GM19372 (cell line): ENCODE data around the gene PIP4K2A.
"Not testable (repeated sequence)": the region's sequence is repeated elsewhere in the genome, so short reads cannot be mapped to it uniquely, and the experiment has no call there.

Experiments
- ATAC-seq: cut with Tn5 transposase; IDR thresholded peaks from one replicate; pipeline ENCODE4 v1.9.1; 2021; ENCODE audit warnings: mild to moderate bottlenecking, low read depth, moderate library complexity; ENCODE audit not compliant: unreplicated experiment

Gene PIP4K2A

GRCh38 chr10:22536620-22537019, 177.8 kb downstream of the PIP4K2A start:
- no peak for ATAC-seq

- no peak for ATAC-seq
These were observed 179.4 kb downstream of the PIP4K2A start for GRCh38 chr10:22534849-22535604.

DNA sequence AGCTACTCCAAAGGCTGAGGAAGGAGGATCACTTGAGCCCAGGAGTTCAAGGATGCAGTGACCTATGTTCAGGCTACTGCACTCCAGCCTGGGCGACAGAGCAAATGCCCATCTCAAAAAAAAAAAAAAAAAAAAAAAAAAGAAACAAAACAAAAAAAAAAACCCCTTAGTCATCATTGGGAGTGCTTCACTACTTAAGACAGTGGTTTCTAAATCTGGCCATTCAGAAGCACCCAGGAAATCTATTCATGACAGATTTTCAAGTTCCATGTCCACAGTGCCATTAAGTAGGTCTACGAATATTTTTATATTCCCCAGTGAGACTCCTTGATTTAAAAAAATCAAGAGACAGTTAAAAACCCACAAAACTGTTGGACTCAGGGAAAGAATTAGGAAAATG, 182.9 kb downstream of the PIP4K2A start:
- no peak for ATAC-seq

GRCh38 chr10:22531008-22531407, 183.4 kb downstream of the PIP4K2A start:
- no peak for ATAC-seq

DNA sequence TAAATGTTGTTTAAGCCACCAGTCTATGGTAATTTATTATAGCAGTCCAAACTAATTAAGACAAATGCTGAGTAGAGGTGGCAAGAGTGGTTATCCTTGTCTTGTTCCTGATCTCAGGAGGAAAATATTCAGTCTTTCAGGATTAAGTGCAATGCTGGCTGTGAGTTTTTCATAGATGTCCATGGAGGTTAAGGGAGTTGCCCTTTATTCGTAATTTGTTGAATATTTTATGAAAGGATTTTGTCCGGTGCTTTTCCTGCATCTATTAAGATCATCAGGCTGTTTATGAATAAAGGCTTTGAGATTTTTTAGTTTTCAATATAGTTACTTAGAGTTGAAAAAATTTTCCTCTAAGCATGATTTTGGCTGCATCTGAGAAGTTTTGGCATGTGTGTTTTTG, 186.9 kb downstream of the PIP4K2A start:
- ATAC-seq, result no peak

DNA sequence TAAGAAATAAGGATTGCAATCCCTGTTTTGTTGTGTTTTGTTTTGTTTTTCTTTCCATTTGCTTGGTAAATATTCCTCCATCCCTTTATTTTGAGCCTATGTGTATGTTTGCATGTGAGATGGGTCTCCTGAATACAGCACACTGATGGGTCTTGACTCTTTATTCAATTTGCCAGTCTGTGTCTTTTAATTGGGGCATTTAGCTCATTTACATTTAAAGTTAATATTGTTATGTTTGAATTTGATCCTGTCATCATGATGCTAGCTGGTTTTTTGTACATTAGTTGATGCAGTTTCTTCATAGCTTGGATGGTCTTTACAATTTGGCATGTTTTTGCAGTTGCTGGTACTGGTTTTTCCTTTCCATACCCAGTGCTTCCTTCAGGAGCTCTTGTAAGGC, 190.0 kb downstream of the PIP4K2A start:
- ATAC-seq, result not testable (repeated sequence)

DNA sequence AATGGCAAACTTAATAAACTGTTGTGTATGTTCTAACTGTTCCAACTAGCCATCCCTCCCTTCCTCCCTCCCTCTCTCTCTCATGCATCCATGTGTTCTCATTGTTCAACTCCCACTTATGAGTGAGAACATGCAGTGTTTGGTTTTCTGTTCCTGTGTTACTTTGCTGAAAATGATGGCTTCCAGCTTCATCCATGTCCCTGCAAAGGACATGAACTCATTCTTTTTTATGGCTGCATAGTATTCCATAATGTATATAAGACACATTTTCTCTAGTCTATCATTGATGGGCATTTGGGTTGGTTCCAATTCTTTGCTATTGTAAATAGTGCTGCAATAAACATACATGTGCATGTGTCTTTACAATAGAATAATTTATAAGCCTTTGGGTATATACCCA, 193.7 kb downstream of the PIP4K2A start:
- ATAC-seq, result not testable (repeated sequence)

DNA sequence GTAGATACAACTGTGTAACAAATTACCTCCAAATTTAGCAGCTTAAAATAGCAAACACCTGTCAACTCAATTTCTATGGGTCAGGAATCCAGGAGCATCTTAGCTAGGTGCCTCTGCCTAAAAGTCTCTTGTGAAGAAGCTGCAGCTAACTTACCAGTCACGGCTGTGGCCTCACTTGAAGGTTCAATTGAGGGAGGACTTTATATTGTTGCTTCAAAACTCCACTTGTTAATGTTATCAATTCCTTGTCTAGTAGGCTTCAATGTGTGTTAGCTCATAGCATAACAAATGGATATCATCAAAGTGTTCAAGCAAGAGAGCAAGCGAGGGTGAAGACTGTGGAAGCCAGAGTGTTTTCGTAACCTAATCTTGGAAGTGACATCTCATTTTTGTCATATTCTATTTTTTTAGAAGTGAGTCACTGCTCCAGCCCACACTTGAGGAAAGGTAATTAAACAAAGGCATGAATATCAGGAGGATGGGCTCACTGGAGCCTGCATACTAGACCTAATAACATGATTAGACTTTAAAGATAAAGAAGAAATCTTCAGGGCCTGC, 196.1 kb downstream of the PIP4K2A start:
- no peak for ATAC-seq

DNA sequence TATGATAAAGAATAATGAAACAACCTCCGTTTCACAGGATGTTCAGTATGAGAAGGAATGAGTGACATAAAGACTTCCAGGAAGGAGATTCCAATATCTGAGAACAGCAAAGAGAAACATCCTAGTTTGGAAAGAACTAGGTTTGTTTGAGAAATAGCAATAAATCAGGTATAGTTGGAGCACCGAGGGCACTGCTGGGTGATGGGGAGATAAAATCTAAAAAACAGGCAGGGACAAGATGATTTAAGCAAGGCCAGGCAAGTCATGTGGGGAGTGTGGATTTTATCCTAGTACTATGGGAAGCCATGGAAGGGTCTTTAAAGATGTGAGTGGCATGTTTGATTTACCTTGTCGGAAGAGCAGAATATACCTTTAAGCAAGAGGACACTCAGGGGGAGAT, 199.4 kb downstream of the PIP4K2A start:
- no peak for ATAC-seq

GRCh38 chr10:22514414-22514758, 200.0 kb downstream of the PIP4K2A start:
- ATAC-seq, result not testable (repeated sequence)

GRCh38 chr10:22513483-22514413, 200.6 kb downstream of the PIP4K2A start:
- ATAC-seq, result not testable (repeated sequence)

DNA sequence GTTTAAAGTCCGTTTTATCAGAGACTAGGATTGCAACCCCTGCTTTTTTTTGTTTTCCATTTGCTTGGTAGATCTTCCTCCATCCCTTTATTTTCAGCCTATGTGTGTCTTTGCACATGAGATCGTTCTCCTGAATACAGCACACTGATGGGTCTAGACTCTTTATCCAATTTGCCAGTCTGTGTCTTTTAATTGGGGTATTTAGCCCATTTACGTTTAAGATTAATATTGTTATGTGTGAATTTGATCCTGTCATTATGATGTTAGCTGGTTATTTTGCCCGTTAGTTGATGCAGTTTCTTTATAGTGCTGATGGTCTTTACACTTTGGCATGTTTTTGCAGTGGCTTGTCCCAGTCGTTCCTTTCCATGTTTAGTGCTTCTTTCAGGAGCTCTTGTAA, 202.4 kb downstream of the PIP4K2A start:
- not testable (repeated sequence) for ATAC-seq

GRCh38 chr10:22508214-22508613, 206.2 kb downstream of the PIP4K2A start:
- ATAC-seq, result not testable (repeated sequence)

- no peak for ATAC-seq
These were observed 208.3 kb downstream of the PIP4K2A start for GRCh38 chr10:22505911-22506685.

GRCh38 chr10:22504766-22505165, 209.6 kb downstream of the PIP4K2A start:
- no peak for ATAC-seq

- no peak for ATAC-seq
These were observed 210.9 kb downstream of the PIP4K2A start for GRCh38 chr10:22503315-22504088.

DNA sequence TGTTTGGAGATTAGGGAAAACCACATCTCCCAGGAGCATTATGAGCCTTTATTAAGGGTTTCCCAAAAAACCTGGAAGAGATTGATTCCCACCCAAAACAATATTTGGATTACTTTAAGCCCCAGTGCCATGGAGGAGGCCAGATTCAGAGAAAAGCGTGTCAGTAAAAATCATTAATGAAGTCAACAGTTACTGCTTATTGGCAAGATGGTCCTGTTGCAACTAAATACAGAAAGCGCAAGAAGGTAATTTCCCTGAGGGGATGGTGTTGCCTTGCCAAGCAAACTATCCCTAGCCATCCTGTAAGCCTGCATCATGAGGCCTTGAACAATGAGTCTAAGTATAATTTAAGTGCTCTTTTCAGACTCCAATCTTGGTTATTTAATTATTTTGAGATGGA, 212.5 kb downstream of the PIP4K2A start:
- ATAC-seq, result no peak

DNA sequence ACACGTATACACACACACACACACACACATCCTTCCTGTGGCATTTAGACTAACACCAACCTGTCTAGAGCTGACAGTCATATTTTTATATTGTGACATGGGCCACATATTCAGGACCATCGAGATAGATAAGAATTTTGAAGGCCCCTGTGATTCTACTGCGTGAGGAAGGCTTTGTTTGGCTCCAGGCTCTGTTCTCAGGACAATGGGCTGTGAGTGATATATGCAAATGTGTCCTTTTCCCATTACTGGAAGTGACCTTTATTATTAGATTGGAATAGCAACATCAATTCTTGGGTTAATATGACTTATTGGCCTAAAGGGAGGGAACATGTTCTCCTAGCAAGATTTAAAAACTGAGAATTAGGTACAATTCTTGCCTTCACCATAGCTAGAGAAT, 213.0 kb downstream of the PIP4K2A start:
- no peak for ATAC-seq

GRCh38 chr10:22500656-22501340, 213.6 kb downstream of the PIP4K2A start:
- ATAC-seq, result no peak
